ENCODE measurements around the gene FLRT1. TPM values are rescaled to one million over a fixed set of nuclear protein-coding genes. Genes with fewer than 3 reads are reported as not detected.

FLRT1 gene, protein sequence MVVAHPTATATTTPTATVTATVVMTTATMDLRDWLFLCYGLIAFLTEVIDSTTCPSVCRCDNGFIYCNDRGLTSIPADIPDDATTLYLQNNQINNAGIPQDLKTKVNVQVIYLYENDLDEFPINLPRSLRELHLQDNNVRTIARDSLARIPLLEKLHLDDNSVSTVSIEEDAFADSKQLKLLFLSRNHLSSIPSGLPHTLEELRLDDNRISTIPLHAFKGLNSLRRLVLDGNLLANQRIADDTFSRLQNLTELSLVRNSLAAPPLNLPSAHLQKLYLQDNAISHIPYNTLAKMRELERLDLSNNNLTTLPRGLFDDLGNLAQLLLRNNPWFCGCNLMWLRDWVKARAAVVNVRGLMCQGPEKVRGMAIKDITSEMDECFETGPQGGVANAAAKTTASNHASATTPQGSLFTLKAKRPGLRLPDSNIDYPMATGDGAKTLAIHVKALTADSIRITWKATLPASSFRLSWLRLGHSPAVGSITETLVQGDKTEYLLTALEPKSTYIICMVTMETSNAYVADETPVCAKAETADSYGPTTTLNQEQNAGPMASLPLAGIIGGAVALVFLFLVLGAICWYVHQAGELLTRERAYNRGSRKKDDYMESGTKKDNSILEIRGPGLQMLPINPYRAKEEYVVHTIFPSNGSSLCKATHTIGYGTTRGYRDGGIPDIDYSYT
- under 1 TPM; 0.36 to 0.50 TPM for total RNA-seq

DNA sequence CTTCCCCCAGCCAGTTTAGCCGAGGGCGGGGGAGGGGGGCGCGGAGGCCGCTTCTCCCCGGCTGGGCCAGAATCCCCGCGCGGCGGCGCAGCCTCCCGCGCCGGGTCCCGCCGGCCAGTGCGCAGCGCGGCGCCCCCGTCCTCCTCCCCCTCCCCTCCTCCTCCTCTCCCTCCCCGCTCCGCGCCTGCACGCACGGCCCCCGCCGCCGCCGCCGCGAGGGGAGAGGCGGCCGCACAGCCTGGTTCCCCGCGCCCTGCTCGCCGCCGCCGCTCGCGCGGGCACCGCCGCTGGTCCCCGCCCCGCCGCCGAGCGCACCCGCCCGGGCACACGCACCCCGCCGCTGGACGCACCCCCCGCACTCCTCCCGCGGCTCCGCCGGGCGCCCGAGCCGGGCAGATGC is at the start of gene FLRT1:
Gene FLRT1 (plus strand): TSS at position 356 of the 400 bp plus-strand sequence. CDS start 80,337 bp downstream, outside the sequence.
- Mint-ChIP-seq H3K9me3 (no peaks in the 10 kb centered on the region), H3K4me3 (no peak within 1 kb of the TSS), H3K4me1 (ENCODE audit: low read depth) (peaks cover 6% of the 10 kb centered on the region), H3K36me3 (no peaks in the 10 kb centered on the region), H3K27ac (no peak within 1 kb of the TSS), H3K27me3 (peaks cover 38% of the 10 kb centered on the region)
- ChIA-PET POLR2A (no interaction called here), CTCF (no interaction called here)
- DNase-seq, result no peak
- intact Hi-C loops (cut with micrococcal nuclease), result no loop called here

DNA sequence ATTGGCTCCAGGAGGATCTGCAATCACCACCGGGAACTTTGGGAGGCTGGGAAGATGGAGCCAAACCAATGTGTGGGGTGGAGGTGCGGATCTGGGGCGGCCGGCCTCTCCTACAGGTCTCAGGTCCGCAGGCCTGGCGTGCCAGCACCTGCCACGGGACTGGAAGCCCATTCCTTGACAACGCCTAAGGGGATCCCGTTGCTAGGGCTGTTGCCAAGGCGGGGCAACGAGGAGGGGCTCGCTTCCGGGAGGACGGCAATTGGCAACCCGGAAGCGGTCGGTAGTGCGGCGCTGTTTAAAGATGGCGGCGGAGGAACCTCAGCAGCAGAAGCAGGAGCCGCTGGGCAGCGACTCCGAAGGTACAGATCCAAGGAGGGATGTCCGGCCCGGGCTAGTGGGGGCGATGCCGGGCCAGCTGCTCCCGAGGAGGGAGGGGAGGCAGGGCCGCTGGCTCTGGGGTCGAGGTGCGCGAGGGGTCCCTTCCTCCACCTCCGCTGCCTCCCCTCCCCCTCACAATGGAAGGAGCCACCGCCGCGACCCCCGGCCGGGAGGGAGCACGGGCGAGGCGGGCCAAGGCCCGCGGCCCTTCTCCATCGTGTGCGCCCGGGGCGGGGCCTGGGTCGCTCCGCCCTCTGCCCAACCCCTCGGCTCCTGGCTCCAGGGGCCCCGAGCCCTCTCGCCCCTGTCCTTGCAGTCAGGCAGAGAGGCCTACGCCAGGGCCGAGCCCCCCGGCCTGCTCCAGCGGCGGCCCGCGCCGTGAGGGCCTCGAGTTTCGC is 49.4 kb upstream of the FLRT1 start, which contains the start of gene OTUB1:
Gene OTUB1 (plus strand): TSS at position 283 of the 776 bp plus-strand sequence. CDS start 19 bp downstream, at position 302.
- intact Hi-C loops (cut with micrococcal nuclease), result loop anchor here (1.0 to 10.0 kb wide), 2 partner anchors 12 to 318 kb away; partner anchors contain the start of genes CATSPERZ, COX8A and ESRRA
- peaks cover 19% of the 10 kb centered on the region for H3K36me3 Mint-ChIP-seq
- peaks cover 20% of the 10 kb centered on the region for H3K4me1 Mint-ChIP-seq (ENCODE audit: low read depth)
- peak; percentile 93 for DNase-seq
- CTCF ChIA-PET, result interaction anchor here (0.8 to 5.3 kb wide), 3 partner anchors 14 to 180 kb away, joined by 3 to 28 read pairs (median 3); partner anchors contain the start of gene MARK2
- H3K9me3 Mint-ChIP-seq, result no peaks in the 10 kb centered on the region
- POLR2A ChIA-PET, result interaction anchor here (0.7 to 1.5 kb wide), 4 partner anchors 8 to 172 kb away, joined by 3 to 9 read pairs (median 4); partner anchors contain the start of gene COX8A
- H3K4me3 Mint-ChIP-seq, result peak within 1 kb of the TSS; percentile 94
- H3K27me3 Mint-ChIP-seq, result no peaks in the 10 kb centered on the region
- peak within 1 kb of the TSS; percentile 91 for H3K27ac Mint-ChIP-seq

DNA sequence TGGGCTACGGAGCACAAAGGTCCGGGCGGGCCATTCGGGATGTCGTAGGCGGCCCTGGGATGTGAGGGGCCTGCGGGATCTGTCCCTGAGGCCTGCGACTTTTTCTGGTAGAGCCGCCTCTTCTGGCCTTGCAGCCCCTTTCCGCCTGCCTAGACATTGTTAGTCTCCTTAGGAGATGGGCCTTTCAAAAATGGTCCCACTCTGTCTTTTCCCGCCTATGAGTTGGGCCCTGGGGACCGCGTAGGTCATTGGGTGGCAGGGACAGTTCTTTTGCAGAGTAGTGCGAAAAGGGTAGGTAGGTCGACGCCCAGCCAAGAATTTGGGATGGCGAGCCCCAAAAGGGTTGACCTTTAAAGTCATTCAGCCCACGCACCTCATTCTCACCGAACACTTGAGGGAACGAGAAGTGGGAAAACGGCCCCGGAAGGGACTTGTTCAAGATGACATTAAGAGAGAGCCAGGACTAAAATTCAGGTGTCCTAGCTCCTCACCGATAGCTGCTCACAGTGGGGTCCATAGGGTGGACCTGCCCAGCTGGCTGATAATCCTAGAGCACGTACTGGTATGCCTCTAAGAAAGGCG is 48.7 kb upstream of the FLRT1 start:
- Mint-ChIP-seq H3K9me3 (no peaks in the 10 kb centered on the region), H3K4me1 (ENCODE audit: low read depth) (peaks cover 22% of the 10 kb centered on the region), H3K4me3 (peak overlapping the region; percentile 72), H3K27ac (peak overlapping the region; percentile 56), H3K27me3 (no peaks in the 10 kb centered on the region), H3K36me3 (peaks cover 24% of the 10 kb centered on the region)
- CTCF ChIA-PET, result interaction anchor here (1.2 to 5.3 kb wide), 2 partner anchors 14 to 161 kb away, joined by 3 to 28 read pairs; no protein-coding TSS in a partner anchor
- no peak for DNase-seq
- intact Hi-C loops (cut with micrococcal nuclease), result loop anchor here (1.0 to 10.0 kb wide), 2 partner anchors 13 to 318 kb away; partner anchors contain the start of genes CATSPERZ, COX8A and ESRRA
- POLR2A ChIA-PET, result no interaction called here

DNA sequence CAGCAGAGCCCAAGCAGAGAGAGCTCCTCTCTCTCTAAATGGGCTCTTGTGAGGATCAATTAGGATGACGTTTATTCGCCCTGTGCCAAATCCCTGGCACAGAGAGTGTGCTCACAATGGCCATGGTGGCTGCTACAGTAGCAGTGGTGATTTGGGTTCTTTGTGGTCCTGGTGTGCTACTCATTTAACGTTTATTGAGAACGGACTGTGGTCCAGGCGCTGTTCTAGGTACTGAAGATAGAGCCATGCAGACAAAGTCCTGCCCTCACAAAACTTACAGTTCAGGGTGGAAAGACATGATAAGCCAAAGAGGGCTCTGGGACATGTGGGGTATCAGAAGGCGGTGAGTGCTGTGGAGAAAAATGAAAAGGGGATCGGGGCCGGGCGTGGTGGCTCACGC is 44.2 kb upstream of the FLRT1 start:
- no peak overlapping the region for H3K27ac Mint-ChIP-seq
- no peak overlapping the region for H3K4me3 Mint-ChIP-seq
- intact Hi-C loops (cut with micrococcal nuclease), result no loop called here
- no peaks in the 10 kb centered on the region for H3K9me3 Mint-ChIP-seq
- ChIA-PET POLR2A (no interaction called here), CTCF (interaction anchor here (2.6 kb wide), 1 partner anchor 9 kb away, joined by 20 read pairs; no protein-coding TSS in a partner anchor)
- peaks cover 18% of the 10 kb centered on the region for H3K4me1 Mint-ChIP-seq (ENCODE audit: low read depth)
- no peak for DNase-seq
- H3K36me3 Mint-ChIP-seq, result peaks cover 39% of the 10 kb centered on the region
- no peaks in the 10 kb centered on the region for H3K27me3 Mint-ChIP-seq

DNA sequence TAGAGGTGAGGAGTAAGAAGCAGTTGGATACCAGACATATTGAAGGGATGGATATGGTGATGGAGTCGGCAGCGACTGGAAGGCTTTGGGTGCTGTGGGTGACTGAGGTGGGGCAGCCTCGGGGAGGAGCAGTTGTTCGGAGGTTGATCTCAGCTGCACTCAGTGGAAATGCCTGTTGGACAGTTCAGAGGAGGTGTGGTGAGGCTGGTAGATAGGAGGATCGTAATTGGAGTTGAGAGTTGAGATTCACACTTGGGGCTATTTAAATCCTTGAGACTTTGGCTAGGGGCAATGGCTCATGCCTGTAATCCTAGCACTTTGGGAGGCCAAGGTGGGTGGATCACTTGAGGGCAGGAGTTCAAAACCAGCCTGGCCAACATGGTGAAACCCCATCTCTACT is 42.6 kb upstream of the FLRT1 start:
- H3K27ac Mint-ChIP-seq, result no peak overlapping the region
- CTCF ChIA-PET, result no interaction called here

DNA sequence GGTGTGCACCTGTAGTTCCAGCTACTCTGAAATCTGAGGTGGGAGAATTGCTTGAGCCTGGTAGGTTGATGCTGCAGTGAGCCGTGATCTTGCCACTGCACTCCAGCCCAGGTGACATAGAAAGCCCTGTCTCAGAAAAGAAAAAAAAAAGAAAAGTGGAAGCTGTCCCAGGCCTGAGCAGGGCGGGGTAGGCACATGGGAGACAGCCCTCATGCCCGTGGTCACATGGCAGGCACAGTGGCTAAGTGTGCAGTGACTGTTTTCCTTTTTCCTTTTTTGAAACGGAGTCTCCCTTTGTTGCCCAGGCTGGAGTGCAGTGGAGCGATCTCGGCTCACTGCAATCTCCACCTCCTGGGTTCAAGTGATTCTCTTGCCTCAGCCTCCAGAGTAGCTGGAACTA is 41.7 kb upstream of the FLRT1 start:
- intact Hi-C loops (cut with micrococcal nuclease), result no loop called here
- no peak overlapping the region for H3K4me3 Mint-ChIP-seq
- ChIA-PET POLR2A (interaction anchor here (1.1 kb wide), 1 partner anchor 8 kb away, joined by 4 read pairs; no protein-coding TSS in a partner anchor), CTCF (interaction anchor here (0.7 kb wide), 1 partner anchor 150 kb away, joined by 3 read pairs; no protein-coding TSS in a partner anchor)
- peaks cover 43% of the 10 kb centered on the region for H3K36me3 Mint-ChIP-seq
- H3K9me3 Mint-ChIP-seq, result no peaks in the 10 kb centered on the region
- DNase-seq, result no peak
- no peaks in the 10 kb centered on the region for H3K27me3 Mint-ChIP-seq
- H3K27ac Mint-ChIP-seq, result no peak overlapping the region
- peaks cover 4% of the 10 kb centered on the region for H3K4me1 Mint-ChIP-seq (ENCODE audit: low read depth)

More for the DNA sequence above, 42.6 kb upstream of the FLRT1 start:
- DNase-seq, result no peak
- Mint-ChIP-seq H3K4me3 (no peak overlapping the region), H3K36me3 (peaks cover 47% of the 10 kb centered on the region), H3K27me3 (no peaks in the 10 kb centered on the region), H3K4me1 (ENCODE audit: low read depth) (peaks cover 10% of the 10 kb centered on the region), H3K9me3 (no peaks in the 10 kb centered on the region)
- POLR2A ChIA-PET, result no interaction called here
- intact Hi-C loops (cut with micrococcal nuclease), result no loop called here

DNA sequence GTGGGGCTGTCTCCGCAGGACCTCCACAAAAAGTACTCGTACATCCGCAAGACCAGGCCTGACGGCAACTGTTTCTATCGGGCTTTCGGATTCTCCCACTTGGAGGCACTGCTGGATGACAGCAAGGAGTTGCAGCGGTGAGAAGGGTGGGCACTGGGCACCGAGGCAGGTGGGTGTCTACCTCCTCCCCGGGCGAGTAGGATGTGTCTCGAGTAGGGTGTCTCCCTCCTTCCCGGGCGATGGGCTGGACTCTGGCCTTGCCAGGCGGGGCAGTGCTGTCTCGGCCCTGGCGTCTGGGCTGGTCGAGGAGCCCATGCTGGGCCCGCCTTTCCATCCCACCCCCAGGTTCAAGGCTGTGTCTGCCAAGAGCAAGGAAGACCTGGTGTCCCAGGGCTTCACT is 39.2 kb upstream of the FLRT1 start:
- POLR2A ChIA-PET, result no interaction called here
- Mint-ChIP-seq H3K4me1 (ENCODE audit: low read depth) (peaks cover 9% of the 10 kb centered on the region), H3K36me3 (peaks cover 31% of the 10 kb centered on the region), H3K27me3 (no peaks in the 10 kb centered on the region), H3K9me3 (no peaks in the 10 kb centered on the region), H3K4me3 (no peak overlapping the region), H3K27ac (no peak overlapping the region)
- intact Hi-C loops (cut with micrococcal nuclease), result no loop called here
- CTCF ChIA-PET, result no interaction called here
- no peak for DNase-seq

DNA sequence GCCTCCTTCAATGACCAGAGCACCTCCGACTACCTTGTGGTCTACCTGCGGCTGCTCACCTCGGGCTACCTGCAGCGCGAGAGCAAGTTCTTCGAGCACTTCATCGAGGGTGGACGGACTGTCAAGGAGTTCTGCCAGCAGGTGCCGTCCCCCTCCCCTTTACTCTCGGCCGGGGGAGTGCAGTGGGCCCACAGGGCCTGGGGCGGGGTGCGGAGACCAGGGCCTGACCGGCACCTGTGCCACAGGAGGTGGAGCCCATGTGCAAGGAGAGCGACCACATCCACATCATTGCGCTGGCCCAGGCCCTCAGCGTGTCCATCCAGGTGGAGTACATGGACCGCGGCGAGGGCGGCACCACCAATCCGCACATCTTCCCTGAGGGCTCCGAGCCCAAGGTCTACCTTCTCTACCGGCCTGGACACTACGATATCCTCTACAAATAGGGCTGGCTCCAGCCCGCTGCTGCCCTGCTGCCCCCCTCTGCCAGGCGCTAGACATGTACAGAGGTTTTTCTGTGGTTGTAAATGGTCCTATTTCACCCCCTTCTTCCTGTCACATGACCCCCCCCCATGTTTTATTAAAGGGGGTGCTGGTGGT is 38.5 kb upstream of the FLRT1 start:
- intact Hi-C loops (cut with micrococcal nuclease), result no loop called here
- Mint-ChIP-seq H3K4me1 (ENCODE audit: low read depth) (peaks cover 7% of the 10 kb centered on the region), H3K27ac (no peak overlapping the region), H3K36me3 (peaks cover 27% of the 10 kb centered on the region), H3K9me3 (no peaks in the 10 kb centered on the region), H3K4me3 (no peak overlapping the region), H3K27me3 (no peaks in the 10 kb centered on the region)
- no peak for DNase-seq
- POLR2A ChIA-PET, result no interaction called here
- CTCF ChIA-PET, result no interaction called here

DNA sequence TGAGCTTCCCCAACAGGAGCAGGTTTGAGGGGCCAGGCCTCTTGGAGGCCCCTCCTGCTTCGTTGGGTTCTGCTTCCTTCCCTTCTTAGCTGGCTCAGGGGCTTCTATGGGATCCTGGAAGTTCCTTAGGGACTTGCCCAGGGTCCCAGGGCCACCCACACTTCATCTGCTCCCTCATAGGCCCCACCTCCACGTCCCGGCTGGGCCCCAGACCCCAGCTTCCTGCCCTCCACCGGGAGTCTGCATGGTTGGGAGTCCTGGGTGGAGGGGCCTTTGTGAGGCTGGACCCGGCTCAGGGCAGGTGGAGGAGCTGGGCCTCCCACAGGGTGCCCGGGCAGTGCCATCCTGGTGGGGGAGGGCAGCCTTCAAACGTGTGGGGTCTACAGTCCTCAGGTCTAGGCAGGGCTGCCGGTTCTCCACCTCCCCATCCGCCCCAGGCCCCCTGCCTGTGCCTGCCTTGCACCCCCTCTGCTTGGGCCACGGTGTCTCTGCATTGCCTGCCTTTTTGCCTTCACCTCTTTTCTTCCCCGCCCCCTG is 37.9 kb upstream of the FLRT1 start:
- Mint-ChIP-seq H3K4me3 (no peak overlapping the region), H3K4me1 (ENCODE audit: low read depth) (peaks cover 7% of the 10 kb centered on the region), H3K9me3 (no peaks in the 10 kb centered on the region), H3K27me3 (no peaks in the 10 kb centered on the region), H3K27ac (no peak overlapping the region), H3K36me3 (peaks cover 26% of the 10 kb centered on the region)
- no peak for DNase-seq
- CTCF ChIA-PET, result interaction anchor here (0.7 to 1.1 kb wide), 2 partner anchors 150 to 155 kb away, joined by 3 read pairs; no protein-coding TSS in a partner anchor
- intact Hi-C loops (cut with micrococcal nuclease), result no loop called here
- POLR2A ChIA-PET, result no interaction called here

DNA sequence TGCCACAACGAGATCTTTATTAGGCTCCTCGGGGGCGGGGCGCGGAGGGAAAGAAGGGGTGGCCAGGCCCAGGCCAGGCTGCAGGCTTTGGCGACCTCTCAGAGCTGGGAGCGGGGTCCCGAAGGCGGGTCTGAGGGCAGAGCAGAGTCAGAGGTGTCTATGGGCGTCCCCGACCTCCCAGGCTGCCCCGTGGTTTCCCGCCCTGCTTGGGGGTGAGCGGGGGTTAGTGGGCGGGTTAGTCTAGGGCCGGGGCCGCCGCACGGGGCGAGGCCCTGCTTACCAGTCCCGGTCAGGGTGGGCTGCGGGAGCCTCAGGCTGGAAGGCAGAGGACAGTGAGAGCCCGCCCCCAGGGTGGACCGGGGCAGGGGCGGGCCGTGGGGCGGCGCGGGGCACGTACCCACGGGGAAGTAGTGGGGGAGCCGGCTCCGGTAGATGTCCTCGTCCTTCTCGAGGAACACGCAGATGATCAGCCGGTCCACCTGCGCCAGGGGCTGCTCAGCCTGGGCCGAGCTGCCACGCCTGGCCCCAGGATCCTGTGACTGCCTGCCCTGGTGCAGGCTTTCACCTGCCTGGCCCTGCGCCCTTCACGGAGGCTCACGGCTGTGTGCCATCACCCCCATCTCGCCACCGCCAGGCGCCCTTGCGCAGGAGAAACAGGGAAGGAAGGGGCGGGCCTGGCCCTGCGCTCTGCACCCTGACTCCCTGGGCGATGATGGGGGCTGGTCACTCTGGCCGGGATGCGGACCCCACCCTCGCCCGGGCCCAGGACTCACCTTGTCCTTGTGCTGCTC is 37.0 kb upstream of the FLRT1 start:
- Mint-ChIP-seq H3K9me3 (no peaks in the 10 kb centered on the region), H3K27ac (no peak overlapping the region), H3K36me3 (peaks cover 24% of the 10 kb centered on the region), H3K27me3 (no peaks in the 10 kb centered on the region), H3K4me3 (no peak overlapping the region), H3K4me1 (ENCODE audit: low read depth) (peaks cover 5% of the 10 kb centered on the region)
- ChIA-PET CTCF (interaction anchor here (0.7 to 4.3 kb wide), 9 partner anchors 12 to 183 kb away, joined by 3 to 145 read pairs (median 4); partner anchors contain the start of gene OTUB1), POLR2A (interaction anchor here (0.6 kb wide), 1 partner anchor 13 kb away, joined by 3 read pairs; no protein-coding TSS in a partner anchor)
- intact Hi-C loops (cut with micrococcal nuclease), result no loop called here
- DNase-seq, result peak; percentile 13

All from activated CD4-positive, alpha-beta memory T cell treated with anti-CD3 and anti-CD28 coated beads for 36 hours (primary cell).